Neural cell (in vitro differentiated cells): ENCODE measurements around the gene MYLK3.

Experiments used
- CTCF ChIP-seq: fragments of 450-650 bp; IDR thresholded peaks from 2 replicates; pipeline ENCODE4 v1.5.1; 2014; ENCODE audit warnings: antibody characterized with exemption, mild to moderate bottlenecking, moderate library complexity; ENCODE audit not compliant: poor library complexity, severe bottlenecking
- EP300 ChIP-seq: fragments of 450-650 bp; conservative IDR thresholded peaks from 2 replicates; pipeline ENCODE4 v1.6.1; 2014; ENCODE audit warnings: antibody characterized with exemption, mild to moderate bottlenecking, moderate library complexity; ENCODE audit not compliant: poor library complexity, severe bottlenecking
- EZH2 ChIP-seq: fragments of 200-600, 300-800 bp; shearing (Covaris generic), sonication (generic); IDR thresholded peaks from 2 replicates; pipeline ENCODE4 v1.6.1; 2014; ENCODE audit warnings: antibody characterized with exemption, low read length, borderline replicate concordance, mild to moderate bottlenecking; ENCODE audit not compliant: insufficient read depth, poor library complexity, severe bottlenecking
- MXI1 ChIP-seq: fragments of 450-650 bp; conservative IDR thresholded peaks from 2 replicates; pipeline ENCODE4 v1.6.1; 2014; ENCODE audit warnings: antibody characterized with exemption, mild to moderate bottlenecking; ENCODE audit not compliant: poor library complexity, severe bottlenecking
- POLR2AphosphoS5 ChIP-seq: IDR thresholded peaks from 2 replicates; pipeline ENCODE4 v1.6.1; 2012
- RAD21 ChIP-seq: fragments of 450-650 bp; conservative IDR thresholded peaks from 2 replicates; pipeline ENCODE4 v1.6.1; 2014; ENCODE audit warnings: antibody characterized with exemption, mild to moderate bottlenecking, moderate library complexity
- REST ChIP-seq: IDR thresholded peaks from 2 replicates; pipeline ENCODE4 v1.6.1; 2012; ENCODE audit warnings: borderline replicate concordance
- SMC3 ChIP-seq: fragments of 450-650 bp; conservative IDR thresholded peaks from 2 replicates; pipeline ENCODE4 v1.6.1; 2014; ENCODE audit warnings: antibody characterized with exemption, mild to moderate bottlenecking, moderate library complexity; ENCODE audit not compliant: poor library complexity

- TF ChIP-seq RAD21, result no peak
- no peak for TF ChIP-seq SMC3
- no peak for TF ChIP-seq MXI1
- TF ChIP-seq REST, result no peak
- no peak for TF ChIP-seq CTCF
- TF ChIP-seq EZH2, result no peak
- TF ChIP-seq POLR2AphosphoS5, result no peak
- TF ChIP-seq EP300, result no peak
These were observed 34.2 kb upstream of the MYLK3 start for GRCh38 chr16:46782320-46782719.
